ENCODE results near the gene LIMS1.

The LIMS1 gene

DNA sequence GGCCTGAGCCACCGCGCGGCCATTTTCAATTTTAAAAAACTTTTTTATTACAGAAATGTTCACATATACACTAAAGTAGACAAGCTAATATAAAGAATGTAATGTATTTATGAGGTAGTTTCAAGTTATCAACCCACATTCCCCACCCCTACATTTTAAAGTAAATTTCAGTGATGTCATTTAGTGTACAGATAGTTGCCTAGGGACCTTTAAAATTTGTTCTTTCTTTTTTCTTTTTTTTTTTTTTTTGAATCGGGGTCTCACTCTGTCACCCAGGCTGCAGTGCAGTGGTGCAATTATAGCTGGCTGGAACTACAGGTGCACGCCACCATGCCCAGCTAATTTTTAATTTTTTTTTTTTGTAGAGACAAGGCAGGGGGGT is 2.6 kb upstream of the LIMS1 start:
- no peak overlapping the region for H3K4me3 ChIP-seq (ENCODE audit: low read length)
- no peak for DNase-seq (ENCODE audit: low read depth)
- TF ChIP-seq CTCF (IDR thresholded peaks at IDR 0.05; ENCODE audit: insufficient read depth, low read depth, low read length, missing control alignments) = no peak

- no peak for TF ChIP-seq CTCF (IDR thresholded peaks at IDR 0.05; ENCODE audit: insufficient read depth, low read depth, low read length, missing control alignments)
- peak overlapping the region; percentile 51 for H3K4me3 ChIP-seq (ENCODE audit: low read length)
- peak; percentile 28 for DNase-seq (ENCODE audit: low read depth)
Observed at GRCh38 chr2:108534584-108535356, 500 bp downstream of the LIMS1 start.

- no peak for DNase-seq (ENCODE audit: low read depth)
- TF ChIP-seq CTCF (IDR thresholded peaks at IDR 0.05; ENCODE audit: insufficient read depth, low read depth, low read length, missing control alignments) = no peak
- H3K4me3 ChIP-seq (ENCODE audit: low read length) = peak overlapping the region; percentile 51
Observed at GRCh38 chr2:108535357-108535631, 1.0 kb downstream of the LIMS1 start.

GRCh38 chr2:108536133-108536780 is 2.0 kb downstream of the LIMS1 start:
- no peak for TF ChIP-seq CTCF (IDR thresholded peaks at IDR 0.05; ENCODE audit: insufficient read depth, low read depth, low read length, missing control alignments)
- peak; percentile 77 for DNase-seq (ENCODE audit: low read depth)

DNA sequence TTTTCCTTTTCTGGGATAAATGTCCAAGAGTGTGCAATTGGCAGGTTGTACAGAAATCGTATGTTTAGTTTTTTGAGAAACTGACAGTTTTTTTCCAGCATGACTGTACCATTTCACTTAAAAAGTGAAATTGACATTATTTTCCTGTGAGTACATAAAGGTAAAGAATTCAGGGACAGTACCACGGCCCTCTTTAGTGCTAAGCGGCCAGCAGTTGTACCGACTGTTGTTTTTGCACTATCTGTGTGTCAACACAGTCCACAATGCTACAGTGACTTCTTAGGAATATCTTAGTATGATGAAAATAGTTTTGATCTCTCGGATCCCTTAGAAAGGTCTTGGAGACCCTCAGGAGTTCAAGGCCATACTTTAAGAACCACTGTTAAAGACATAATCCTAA is 2.6 kb downstream of the LIMS1 start:
- no peak overlapping the region for H3K4me3 ChIP-seq (ENCODE audit: low read length)
- no peak for TF ChIP-seq CTCF (IDR thresholded peaks at IDR 0.05; ENCODE audit: insufficient read depth, low read depth, low read length, missing control alignments)
- no peak for DNase-seq (ENCODE audit: low read depth)

More at GRCh38 chr2:108536133-108536780, 2.0 kb downstream of the LIMS1 start:
- H3K4me3 ChIP-seq (ENCODE audit: low read length) = no peak overlapping the region

- TF ChIP-seq CTCF (IDR thresholded peaks at IDR 0.05; ENCODE audit: insufficient read depth, low read depth, low read length, missing control alignments) = no peak
- no peak overlapping the region for H3K4me3 ChIP-seq (ENCODE audit: low read length)
- peak; percentile 86 for DNase-seq (ENCODE audit: low read depth)
Observed at GRCh38 chr2:108538000-108538625, 3.8 kb downstream of the LIMS1 start.
